ENCODE results near the gene PLEKHB2.

Gene PLEKHB2

DNA sequence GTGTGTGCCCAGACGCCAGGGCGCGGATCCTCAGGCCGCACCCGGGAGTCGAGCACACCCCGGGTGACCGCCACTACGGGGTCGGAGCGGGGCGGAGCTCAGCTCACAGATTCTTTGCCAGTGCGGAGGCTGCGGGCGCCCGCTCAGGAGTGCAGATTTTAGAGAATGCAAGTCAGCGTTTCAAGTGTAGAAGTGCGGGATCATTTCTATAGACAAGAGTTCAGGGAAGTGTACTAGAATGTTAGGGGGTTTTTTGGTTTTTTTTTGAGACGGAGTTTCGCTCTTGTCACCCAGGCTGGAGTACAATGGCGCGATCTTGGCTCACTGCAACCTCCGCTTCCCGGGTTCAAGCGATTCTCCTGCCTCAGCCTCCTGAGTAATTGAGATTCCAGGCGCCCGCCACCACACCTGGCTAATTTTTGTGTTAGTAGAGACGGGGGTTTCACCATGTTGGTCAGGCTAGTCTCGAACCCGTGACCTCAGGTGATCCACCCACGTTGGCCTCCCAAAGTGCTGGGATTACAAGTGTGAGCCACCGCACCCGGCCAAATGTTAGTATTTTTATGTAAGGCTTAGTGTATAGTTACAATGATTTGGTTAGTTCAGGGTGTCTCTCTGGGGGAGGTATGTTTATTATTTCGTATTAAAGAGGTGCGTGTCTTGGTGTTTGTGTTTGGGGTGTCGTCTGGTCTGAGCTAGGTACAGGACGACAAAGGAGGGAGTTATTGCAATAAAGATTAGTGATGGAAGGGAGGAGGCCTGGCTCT is 11.3 kb upstream of the PLEKHB2 start:
- peak in 3 of 4 experiments; percentile 76 to 88 (median 81) for DNase-seq

DNA sequence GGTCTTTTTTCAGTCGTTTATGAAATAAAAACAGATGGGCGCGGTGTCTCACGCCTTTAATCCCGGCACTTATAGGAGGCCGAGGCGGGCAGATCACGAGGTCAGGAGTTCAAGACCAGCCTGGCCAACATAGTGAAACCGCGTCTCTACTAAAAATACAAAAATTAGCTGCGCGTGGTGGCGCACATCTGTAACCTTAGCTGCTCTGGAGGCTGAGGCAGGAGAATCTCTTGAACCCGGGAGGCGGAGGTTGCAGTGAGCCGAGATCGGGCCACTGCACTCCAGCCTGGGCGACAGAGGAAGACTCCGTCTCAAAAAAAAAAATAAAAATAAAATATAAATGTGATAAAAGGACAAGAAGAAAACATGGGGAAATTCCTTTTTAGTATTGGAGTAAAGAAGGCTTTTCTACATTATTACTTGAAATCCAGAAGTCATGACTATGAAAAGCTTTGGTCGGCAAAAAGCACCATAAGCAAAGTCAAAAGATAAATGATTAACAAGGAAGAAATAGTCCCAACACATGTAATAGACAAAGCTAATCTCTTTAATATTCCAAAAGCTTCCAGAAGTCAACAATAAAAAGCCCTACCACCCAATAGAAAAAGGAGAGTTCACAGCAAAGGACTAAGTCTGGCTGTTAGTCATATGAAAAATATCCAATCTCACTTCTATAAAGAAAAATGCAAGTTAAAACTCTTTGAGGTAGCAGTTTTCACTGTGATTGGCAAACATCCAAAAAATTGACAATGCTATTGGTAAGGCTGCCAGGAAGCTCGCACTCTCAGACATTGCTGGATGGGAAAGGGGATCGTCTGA is 10.5 kb upstream of the PLEKHB2 start:
- DNase-seq: no peak

DNA sequence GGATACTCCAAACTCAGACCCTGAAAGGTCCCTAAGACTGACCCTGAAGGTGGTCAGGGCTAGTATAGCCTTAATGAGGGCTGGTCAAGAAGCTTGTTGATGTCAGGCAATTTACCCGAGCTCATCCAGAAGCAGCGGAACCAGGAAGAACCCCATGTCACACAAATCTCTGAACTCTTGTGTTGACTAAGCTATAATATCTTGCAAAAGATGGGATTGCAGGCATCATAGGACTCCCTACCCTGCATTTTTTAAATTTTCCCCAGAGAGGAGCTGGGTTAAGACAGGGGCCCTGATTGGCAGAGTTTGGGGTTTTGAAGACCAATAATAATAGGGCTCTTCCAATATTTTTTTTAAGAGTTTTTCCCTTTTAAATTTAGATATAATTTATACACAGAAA is 2.0 kb upstream of the PLEKHB2 start:
- peak; percentile 17 to 71 (median 60) for DNase-seq

DNA sequence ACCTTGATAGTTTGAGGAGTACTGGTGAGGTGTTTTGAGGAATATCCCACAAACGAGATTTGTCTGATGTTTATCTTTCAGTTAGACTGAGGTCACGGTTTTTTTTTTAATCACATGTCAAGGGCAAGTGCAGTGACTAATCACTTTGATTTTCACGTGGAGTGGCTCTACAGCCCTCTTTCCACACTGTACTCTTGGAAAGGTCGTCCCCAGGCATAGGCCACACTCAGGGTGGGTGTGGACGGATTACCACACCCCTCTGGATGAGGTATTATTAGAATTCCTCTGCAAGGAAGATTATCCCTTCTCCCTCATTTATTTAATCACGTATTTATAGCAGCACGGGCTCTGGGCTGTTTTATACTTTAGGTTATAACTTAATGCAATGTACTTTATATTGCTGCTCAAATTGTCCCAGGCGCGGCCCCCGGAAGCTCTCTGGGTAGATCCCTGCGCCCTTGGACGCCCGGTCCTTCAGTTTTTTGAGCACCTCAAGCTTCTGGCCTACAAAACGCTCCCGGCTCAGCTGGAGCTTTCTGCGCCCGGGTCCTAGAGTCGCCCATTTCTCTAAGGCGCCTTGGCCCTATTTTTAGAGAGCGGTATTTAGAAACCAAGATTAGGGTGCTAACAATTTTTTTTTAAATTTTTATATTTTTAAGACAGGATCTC is 515 bp upstream of the PLEKHB2 start:
- peak; percentile 84 to 95 (median 88) for DNase-seq

DNA sequence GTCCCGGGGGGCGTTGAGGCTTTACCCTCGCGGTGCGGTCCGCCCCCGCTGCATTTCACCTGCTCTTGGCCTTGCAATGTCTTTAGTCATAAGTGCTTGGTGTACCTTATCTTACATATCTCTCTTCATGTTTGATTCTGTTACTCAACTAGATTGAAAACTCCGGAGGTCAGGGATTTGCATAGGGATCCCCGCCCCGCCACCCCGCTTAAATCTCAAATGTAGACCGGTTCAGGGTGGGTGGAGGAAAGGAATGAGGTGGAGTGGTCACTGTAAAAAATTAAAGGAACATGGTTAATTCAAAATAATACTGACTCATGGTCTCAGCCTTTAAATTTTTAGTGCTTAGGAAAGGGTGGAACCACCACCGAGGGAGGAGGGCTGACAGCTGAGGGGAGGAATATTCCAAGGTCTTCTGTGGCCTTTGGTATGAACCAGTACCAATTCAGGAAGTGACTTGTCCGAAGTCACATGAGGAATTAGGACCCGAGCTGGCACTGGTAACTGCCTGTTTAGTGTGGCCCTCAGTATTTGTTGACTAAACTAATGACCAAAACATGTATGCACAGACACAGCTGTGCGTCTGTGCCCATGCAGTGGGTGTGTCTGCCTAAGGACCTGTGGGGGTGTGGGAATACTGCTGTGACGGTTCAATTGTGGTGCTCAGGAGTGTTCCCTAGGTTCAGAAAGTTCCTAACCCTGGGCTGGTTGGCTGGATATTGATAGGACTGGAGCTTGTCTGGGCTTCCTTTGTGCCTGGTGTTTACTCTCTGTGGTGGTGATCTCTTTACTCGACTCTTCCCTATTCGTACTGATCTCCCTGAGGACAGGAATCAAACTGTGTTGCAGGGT is 1.0 kb downstream of the PLEKHB2 start:
- peak; percentile 85 to 93 (median 86) for DNase-seq

DNA sequence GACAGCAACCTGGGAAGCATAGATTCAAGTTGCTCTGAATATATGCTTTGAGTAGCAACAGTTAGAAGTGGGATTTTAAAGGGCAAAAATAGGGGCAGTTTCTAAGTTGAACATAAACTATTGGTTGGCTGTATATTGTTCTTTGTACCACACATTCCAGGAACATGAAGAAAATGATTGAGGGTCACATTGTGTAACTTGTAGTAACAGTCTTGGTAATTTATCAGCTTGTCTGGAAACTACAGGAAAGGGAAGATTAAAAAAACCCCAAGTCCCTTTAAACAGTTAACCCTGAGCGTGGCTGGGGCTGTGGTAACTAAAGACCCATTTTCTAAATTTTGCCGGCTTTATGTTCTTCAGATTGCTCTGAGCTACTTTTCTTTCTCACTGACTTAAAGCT is 7.4 kb downstream of the PLEKHB2 start:
- no peak for DNase-seq

DNA sequence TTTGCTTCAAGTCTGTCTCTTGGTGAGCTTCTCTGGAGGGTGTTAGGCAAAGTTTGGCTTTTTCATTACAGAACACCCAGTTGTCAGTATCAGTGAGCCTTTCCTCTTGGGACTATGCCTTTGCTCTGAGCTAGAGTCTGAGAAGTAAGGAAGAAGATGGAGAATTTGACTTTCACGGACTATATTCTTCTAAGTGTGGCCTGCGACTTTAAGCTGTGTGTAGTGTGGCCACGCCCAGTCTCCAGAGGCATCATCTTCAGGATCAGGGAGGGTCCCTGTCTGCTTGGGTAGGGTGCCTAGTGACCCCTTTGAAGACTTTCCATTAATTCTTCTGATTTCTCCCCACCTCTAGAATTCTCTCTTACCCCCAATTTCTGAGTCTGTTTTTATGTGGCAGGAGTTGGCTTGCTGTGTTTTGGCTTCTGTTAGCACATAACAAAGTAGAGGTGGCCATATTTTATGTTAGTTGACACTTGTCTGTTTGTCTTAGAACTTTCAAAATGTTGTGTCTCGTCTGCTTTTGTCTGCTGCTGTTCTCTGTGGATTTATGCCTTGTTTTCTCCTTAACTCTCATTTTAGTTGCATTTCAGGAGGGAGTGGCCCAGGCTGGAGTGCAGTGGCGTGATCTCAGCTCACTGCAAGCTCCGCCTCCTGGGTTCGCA is 8.6 kb downstream of the PLEKHB2 start:
- DNase-seq: no peak

DNA sequence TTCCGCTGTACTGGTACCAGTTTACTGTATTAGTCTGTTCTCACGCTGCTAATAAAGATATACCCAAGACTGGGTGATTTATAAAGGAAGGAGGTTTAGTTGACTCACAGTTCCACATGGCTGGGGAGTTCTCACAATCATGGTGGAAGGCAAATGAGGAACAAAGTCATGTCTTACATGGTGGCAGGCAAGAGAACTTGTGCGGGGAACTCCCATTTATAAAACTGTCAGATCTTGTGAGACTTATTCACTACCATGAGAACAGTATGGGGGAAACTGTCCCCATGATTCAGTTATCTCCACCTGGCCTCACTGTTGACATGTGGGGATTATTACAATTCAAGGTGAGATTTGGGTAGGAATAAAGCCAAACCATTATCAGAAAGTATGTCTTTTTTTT is 9.8 kb downstream of the PLEKHB2 start:
- DNase-seq: peak; percentile 36 to 65 (median 52)

DNA sequence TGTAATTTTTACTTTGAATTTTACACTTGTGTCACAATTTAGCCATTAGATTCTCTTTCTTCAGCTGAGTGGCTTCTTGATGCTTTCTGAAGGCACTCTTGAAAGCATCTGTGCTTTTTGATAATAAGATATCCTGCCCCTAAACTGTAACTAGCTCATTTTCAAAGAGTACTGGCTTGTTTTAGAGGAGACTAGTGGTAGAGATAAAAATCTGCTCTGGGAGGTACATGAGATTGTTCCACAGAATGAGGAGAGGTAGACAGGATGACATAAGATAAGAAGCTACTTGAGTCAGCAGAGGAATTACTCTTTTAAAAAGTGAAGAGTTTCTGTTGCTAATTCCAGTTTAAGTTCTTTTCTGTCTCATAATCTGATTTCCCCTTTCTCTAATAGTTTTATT is 10.6 kb downstream of the PLEKHB2 start:
- no peak for DNase-seq

DNA sequence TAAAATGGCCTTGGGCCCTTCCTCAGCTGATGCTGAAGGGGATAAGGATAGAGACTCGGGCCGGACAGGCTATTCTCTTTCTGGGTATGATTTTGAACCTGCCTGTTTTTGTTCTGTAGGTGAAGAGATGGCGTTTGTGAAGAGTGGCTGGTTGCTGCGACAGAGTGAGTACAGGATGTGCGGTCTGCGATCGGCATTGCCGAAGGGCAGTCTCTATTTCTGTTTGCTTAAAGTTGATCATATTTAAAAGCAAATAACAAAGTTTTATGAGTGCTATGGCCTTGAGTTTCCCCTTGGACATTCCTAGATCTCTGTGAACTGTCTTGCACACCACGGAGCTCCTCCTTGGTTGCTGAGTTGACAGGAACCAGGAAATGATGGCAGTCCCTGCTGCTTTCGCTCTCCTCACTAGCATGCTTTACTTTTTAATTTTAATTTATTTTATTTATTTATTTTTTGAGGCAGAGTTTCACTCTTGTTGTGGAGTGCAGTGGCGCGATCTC is 15.7 kb downstream of the PLEKHB2 start:
- DNase-seq: no peak

DNA sequence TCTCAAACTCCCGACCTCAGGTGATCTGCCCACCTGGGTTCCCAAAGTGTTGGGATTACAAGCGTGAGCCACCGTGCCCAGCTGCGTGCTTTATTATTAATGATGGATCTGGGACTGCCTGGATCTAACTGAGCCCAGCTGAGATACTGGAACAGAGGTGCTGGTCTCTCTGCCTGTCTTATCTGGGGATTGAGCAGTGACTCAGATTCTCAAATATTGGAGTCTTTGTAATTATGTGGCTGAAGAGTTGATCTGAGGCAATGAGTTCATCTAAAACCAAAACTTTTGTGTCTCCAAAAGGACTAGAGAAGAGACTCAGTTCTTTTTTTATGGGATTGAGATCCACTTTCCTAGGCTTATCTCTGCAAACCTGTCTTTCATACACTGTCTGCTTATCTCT is 16.3 kb downstream of the PLEKHB2 start:
- DNase-seq: no peak

DNA sequence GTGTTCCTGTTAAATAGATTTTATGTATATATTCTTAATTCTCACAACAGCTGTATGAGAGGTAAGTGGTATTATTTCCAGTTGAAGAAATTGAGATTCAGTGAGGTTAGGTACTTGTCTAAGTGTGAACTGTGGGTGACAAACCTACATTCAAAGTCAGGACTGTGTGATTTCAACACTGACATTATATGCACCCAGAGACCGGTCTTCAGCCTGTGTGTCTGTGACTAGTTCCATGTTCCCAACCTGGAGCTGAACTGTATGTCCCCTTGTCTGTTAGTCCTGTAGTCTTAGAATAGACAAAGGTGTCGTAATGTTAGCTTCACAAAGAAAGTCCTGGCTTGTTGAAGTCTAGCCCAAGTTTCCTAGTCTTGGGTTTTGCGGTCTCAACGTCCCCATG is 17.4 kb downstream of the PLEKHB2 start:
- DNase-seq: no peak

DNA sequence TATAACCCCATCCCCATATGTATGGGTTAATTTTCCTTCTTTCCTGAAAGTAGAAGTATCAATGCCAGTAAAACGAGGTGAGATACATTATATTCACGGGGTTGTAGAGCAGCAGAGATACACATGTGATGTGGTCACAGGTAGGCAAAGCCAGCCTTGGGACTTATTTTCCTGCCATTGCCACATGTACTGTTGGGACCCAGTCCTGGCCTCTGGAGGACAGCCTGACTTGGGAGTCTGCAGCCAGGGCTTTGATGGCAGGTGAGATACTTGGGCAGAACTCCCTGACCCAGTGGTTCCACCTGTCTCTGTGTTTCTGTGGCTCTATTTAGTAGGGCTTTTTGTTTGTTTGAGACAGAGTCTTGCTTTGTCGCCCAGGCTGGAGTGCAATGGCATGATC is 18.1 kb downstream of the PLEKHB2 start:
- no peak for DNase-seq

DNA sequence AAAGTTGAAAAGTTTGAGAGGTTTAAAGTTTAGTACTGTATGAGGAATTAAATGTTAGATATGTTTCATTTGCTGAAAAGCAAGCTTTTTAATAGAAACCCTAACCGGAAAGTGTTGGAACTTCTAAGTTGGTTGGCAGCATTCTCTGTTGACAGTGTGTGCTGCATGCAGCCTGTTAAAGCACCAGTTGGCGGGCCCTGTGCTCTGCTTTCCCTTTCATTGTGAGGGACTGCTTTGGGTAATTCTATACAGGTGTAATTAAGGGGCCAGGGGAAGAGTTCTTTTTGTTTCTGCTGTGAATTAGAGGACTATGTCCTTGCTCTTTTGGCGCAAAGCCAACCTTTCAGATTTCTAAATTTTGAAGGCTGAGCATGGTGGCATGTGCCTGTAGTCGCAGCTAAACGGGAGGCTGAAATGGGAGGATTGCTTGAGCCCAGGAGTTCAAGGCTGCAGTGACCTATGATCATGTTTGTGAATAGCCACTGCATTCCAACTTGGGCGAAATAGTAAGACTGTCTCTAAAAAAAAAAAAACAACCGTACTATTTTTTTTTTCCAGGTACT is 20.1 kb downstream of the PLEKHB2 start:
- no peak for DNase-seq

DNA sequence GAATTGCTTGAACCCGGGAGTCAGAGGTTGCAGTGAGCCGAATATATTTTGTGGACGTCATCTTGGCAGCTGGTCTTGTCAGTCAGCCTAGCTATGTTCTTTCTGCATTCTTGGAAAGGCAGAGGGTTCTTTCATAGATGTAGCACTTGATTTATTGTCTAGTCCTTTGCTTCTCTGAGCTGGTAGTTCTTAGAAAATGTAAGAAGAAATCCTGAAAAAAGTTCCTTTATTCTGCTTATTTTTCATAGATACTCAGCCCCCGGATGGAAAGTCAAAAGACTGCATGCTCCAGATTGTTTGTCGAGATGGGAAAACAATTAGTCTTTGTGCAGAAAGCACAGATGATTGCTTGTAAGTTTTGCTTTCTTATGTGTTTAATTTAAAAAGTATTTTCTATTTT is 21.3 kb downstream of the PLEKHB2 start:
- DNase-seq: no peak

DNA sequence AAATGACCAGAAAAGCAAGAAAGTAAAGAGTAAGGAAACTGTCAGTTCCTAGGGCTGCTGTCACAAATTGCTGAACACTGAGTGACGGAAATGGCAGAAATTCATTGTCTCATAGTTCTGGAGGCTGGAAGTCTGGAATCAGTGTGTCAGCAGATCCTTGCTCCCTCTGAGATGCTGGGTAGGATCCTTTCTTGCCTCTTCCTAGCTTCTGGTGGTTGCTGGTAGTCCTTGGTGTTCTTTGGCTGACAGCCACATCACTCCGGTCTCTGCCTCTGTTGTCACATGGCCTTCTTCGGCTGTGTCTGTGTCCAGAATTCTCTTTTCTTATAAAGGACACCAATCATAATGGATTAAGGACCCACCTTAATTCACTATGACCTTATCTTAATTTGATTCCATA is 21.9 kb downstream of the PLEKHB2 start:
- no peak for DNase-seq

DNA sequence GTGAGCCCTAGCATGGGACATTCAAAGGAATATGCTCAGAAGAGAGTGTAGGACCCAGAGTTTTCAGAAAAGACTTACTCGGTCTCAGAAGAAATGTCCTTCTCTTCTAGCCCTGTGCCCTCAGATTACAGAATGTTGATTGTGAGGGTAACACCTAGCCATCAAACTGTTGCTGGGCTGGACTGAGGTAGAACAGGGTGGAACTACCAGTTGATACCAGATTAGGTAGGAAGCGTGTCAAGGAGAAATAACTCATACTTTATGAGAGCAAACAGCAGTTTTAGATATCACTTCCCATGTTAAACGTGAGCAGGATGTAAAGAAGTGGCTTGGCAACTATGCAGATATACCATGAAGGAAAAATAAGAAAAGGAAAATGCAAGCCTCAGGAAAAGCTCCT is 22.8 kb downstream of the PLEKHB2 start:
- DNase-seq: no peak

DNA sequence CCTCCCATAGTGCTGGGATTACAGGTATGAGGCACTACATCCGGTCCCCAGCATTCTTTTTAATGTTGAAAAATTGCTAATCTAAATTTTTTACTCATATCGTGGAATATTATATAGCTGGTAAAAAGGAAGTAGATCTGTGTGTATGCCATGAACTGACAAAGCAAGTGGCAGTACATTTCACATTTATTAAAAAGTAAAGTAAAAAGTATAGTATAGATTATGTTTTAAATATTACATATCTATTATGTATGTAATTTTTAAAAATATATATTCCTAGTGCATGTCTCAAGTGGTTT is 25.1 kb downstream of the PLEKHB2 start:
- no peak for DNase-seq

DNA sequence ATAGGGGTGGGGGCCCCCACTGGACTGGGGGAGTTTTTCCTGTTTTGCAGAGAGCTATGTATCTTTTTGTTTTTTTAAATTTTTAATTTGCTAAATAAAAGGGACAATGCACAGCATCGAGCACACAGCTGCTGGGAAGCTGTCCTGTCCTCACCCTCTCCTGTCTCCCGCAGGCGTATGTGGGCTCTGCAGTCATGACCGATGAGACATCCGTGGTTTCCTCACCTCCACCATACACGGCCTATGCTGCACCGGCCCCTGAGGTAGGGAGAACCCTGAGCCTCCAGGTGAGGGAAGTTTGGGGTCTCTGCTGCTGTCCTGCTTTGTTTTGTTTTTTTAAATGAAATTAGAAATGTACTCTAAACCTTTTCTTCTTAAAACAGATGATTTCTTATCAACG is 27.6 kb downstream of the PLEKHB2 start:
- no peak for DNase-seq

DNA sequence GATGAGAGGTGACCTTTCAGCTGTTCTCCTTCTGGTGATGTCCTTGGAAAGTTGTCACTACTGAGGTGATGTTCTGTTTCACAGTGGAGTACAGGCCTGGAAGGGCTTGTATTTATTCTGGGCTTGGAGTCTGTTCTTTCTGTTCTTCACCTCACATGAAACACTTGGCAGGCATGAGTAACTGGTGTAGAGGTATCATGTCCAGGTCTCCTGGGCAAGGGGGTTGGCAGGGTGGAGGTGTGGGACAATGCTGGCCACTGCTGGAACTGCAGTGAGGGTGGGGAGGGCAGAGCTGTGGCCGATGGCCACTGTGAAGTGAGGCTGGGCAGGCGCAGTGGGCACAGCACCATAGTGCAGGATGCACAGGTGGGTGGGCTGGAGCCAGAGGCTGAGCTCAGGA is 35.4 kb downstream of the PLEKHB2 start:
- DNase-seq: no peak

DNA sequence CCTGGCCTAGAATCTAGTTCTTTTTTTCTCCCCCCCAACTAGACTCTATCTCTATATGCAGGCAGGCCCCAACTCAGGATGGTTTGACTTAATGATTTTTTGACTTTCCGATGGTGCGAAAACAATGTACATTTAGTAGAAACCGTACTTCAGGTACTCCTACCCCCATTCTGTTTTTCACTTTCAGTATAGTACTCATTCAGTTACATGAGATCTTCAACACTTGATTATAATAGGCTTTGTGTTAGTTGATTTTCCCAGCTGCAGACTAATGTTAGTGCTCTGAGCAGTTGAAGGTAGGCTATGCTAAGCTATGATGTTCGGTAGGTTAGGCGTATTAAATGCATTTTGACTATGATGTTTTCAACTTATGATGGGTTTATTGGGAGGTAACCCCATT is 37.7 kb downstream of the PLEKHB2 start:
- DNase-seq: no peak

DNA sequence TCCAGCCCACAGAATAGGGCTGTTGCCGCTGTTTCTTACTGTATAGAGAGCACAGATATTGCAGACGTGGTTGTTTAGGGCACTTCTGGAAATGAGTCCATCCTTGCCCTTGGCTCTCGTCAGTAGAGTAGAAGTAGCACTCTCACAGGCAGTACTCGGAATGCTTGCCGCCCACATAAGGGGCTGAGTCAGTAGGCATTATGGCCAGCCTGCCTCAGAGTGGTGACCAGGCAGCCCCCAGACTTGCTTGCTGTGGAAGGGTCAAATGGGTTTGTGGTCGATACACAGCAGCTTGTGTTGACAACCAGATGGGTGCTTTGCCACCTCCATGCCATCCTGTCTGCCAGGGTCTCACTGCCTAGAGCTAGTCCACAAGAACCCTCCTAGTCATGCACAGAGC is 38.7 kb downstream of the PLEKHB2 start:
- peak in 3 of 4 experiments; percentile 21 to 31 (median 29) for DNase-seq

Measured in suppressor macrophage (primary cell).